Left ventricle myocardium inferior (tissue), 1 donor: ENCODE results near the gene ZNF497. TPM values are rescaled to one million over a fixed set of nuclear protein-coding genes. Genes with fewer than 3 reads are reported as not detected.

ENCODE experiments used
- DNase-seq: peaks from one replicate; pipeline ENCODE4 v3.0.0-alpha.2; 2020
- H3K27ac ChIP-seq: fragments of 200-600 bp; replicated peaks from 2 replicates; pipeline ENCODE4 v1.8.0; 2021
- H3K27me3 ChIP-seq: fragments of 200-600 bp; 2 replicates; pipeline ENCODE4 v1.8.0; 2021; ENCODE audit warnings: low read depth
- H3K36me3 ChIP-seq: fragments of 200-600 bp; 2 replicates; pipeline ENCODE4 v1.8.0; 2021
- H3K4me1 ChIP-seq: fragments of 200-600 bp; 2 replicates; pipeline ENCODE4 v1.8.0; 2021
- H3K4me3 ChIP-seq: fragments of 200-600 bp; 2 replicates; pipeline ENCODE4 v1.8.0; 2021; ENCODE audit warnings: mild to moderate bottlenecking, moderate library complexity
- H3K9me3 ChIP-seq: fragments of 200-600 bp; replicated peaks from 2 replicates; pipeline ENCODE4 v1.8.0; 2021
- CTCF ChIP-seq: fragments of 200-600 bp; IDR thresholded peaks from 2 replicates; pipeline ENCODE4 v1.8.0; 2021; ENCODE audit warnings: antibody characterized with exemption, mild to moderate bottlenecking, borderline replicate concordance
- intact Hi-C: fragments of 100-400 bp; cut with micrococcal nuclease; formaldehyde crosslinking; loops from one replicate; pipeline ENCODE4 v1.11.0; 2022
- total RNA-seq: library from RNA; stranded (reverse); fragmentation: NEBNext Ultra II Directional; extraction: Animal tissue kit (Norgen Biotek cat#: 25700); gene quantifications from one replicate; pipeline ENCODE4 v1.2.1, GENCODE V29; 2021
- donor health status: DM: no; HTN: yes; CAD: no; lungs with severe emphysema.

Gene ZNF497
- total RNA-seq, 1 donor from 2014 or later, result 0.41 TPM

DNA sequence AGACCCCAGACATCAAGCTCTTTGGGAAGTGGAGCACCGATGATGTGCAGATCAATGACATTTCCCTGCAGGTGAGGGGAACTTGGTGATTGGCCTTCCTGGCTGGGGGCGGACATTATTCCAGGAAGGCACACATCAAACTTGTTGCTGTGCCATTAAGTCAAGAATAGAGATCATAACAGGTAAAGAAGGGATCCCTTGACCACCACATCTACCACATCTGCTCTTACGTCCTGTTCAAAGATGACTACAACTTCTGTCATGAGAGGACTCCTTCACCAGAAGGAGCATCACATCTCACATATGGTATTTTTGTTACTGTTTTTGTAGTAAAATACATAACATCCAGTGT, 25.6 kb upstream of the ZNF497 start:
- no peak overlapping the region for H3K27ac ChIP-seq
- no peaks in the 10 kb centered on the region for H3K27me3 ChIP-seq
- peaks cover 55% of the 10 kb centered on the region for H3K4me1 ChIP-seq
- no peak for TF ChIP-seq CTCF
- intact Hi-C loops, result no loop called here
- H3K9me3 ChIP-seq, result no peaks in the 10 kb centered on the region
- no peak for DNase-seq
- peaks cover 50% of the 10 kb centered on the region for H3K36me3 ChIP-seq
- peak overlapping the region; percentile 71 for H3K4me3 ChIP-seq

DNA sequence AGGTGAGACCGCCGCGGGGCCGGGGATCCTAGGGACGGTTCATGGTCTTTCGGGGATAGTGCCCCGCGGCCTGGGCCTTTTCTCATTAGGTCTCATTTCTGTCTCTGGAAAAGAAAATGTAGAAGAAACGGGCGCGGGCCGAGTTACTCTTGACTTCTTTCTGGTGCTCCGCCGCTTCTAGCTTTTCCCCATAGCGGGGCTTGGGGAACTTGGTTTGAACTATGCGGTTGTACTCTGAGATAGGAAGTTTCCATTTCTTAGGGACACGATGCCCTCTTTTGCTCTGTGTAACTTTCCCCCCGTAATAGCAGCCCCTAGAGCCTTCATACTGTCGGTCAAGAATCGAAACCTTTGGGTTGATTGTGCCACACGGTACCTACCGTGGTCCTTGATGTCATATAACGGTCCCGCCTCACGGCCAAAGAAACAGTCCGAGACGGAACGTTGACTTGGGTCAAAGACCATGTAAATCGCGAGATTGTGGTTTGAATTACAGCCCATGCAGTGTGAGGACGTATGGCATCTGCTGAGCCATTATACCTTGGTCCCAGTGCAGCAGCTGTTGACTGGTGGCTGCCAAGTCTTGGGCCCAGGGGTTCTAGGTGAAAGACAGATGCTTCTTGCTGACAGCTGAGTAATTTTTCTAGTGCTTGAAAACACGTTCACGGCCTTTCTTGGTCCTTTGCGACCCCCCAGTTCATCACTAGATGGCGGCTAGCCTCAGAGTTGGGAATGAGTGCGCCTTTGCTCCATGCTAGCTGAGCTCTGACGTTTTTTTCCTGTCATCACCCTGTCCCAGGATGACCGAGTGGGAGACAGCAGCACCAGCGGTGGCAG, 25.0 kb upstream of the ZNF497 start:
- Histone ChIP-seq H3K27me3 (no peaks in the 10 kb centered on the region), H3K36me3 (peaks cover 44% of the 10 kb centered on the region), H3K27ac (peak overlapping the region; percentile 100), H3K9me3 (no peaks in the 10 kb centered on the region), H3K4me3 (peak overlapping the region; percentile 71), H3K4me1 (peaks cover 55% of the 10 kb centered on the region)
- intact Hi-C loops, result no loop called here
- TF ChIP-seq CTCF, result no peak
- no peak for DNase-seq

GRCh38 chr19:58386576-58387337, 24.2 kb upstream of the ZNF497 start, which contains the start of gene RPS5:
RPS5 (plus strand) TSS chr19:58387269; CDS start chr19:58388138, 869 bp downstream.
- Histone ChIP-seq H3K4me3 (peak within 1 kb of the TSS; percentile 71), H3K36me3 (peaks cover 38% of the 10 kb centered on the region), H3K27me3 (no peaks in the 10 kb centered on the region), H3K4me1 (peaks cover 61% of the 10 kb centered on the region), H3K27ac (peak within 1 kb of the TSS; percentile 100), H3K9me3 (no peaks in the 10 kb centered on the region)
- no peak for TF ChIP-seq CTCF
- peak; percentile 93 for DNase-seq
- intact Hi-C loops, result no loop called here

GRCh38 chr19:58385891-58386575, 23.5 kb upstream of the ZNF497 start:
- Histone ChIP-seq H3K27ac (peak overlapping the region; percentile 100), H3K9me3 (no peaks in the 10 kb centered on the region), H3K36me3 (peaks cover 31% of the 10 kb centered on the region), H3K4me3 (peak overlapping the region; percentile 71), H3K27me3 (no peaks in the 10 kb centered on the region), H3K4me1 (peaks cover 67% of the 10 kb centered on the region)
- no peak for DNase-seq
- intact Hi-C loops, result no loop called here
- no peak for TF ChIP-seq CTCF

GRCh38 chr19:58385313-58385890, 22.9 kb upstream of the ZNF497 start:
- no peaks in the 10 kb centered on the region for H3K27me3 ChIP-seq
- no peak for DNase-seq

More at GRCh38 chr19:58385313-58385890, 22.9 kb upstream of the ZNF497 start:
- peaks cover 65% of the 10 kb centered on the region for H3K4me1 ChIP-seq
- TF ChIP-seq CTCF, result no peak
- H3K27ac ChIP-seq, result peak overlapping the region; percentile 100
- peaks cover 24% of the 10 kb centered on the region for H3K36me3 ChIP-seq
- intact Hi-C loops, result no loop called here
- H3K4me3 ChIP-seq, result peak overlapping the region; percentile 71
- H3K9me3 ChIP-seq, result no peaks in the 10 kb centered on the region
